HG02973 (cell line): ENCODE results near the gene KHSRP.

Experiments used
- ATAC-seq: cut with Tn5 transposase; IDR thresholded peaks from one replicate; pipeline ENCODE4 v1.9.1; 2021; ENCODE audit warnings: moderate library complexity; ENCODE audit not compliant: unreplicated experiment

The KHSRP gene

DNA sequence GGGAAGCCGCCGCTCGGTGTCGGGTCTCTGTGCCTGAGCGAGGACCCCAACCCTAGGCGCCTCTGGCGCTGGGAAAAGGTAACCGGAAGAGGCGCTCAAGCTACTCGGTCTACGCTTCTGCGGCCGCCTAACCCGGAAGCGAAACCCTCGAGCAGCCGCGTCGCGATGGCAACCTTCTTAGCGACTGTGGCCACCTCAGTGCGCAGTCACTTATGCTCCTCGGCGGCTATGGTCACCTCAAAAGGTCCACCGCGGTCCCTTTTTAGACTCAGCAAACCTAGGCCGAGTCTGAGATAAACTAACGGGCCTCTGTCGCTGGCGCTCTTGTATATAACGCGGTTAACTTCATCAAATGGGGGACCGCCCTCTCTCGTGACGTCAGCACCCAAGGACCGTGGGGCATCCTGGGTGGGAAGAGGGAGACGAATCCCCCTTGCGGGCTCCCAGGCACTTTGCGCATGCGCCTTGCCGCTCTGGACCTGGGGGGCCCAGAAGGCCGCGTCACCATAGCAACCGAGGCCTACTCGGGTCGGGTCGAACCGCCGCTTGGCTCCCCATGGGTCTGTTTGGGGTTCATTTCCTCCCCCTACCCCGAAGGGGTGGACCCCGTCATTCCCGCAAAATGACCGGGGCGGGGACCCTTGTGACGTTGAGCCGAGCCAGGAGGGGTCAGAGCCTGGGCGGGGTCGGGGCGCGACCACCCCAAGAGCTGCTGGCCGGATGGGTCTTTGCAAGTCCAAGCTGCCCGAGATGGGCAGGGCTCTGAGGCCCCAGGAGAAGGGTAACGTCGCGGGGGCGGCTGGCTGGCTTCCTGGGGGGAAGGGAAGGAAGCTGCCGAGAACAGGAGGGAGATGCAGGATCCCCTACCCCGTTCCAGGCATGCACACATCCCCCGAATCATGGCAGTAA, 31.3 kb downstream of the KHSRP start, which contains the start of gene GTF2F1:
Gene GTF2F1 (minus strand): TSS at position 91 of the 909 bp plus-strand sequence. CDS start 169 bp downstream, outside the sequence.
- ATAC-seq, result peak; percentile 75

GRCh38 chr19:6392221-6393073, 32.2 kb downstream of the KHSRP start:
- ATAC-seq, result no peak

GRCh38 chr19:6387372-6387771, 37.2 kb downstream of the KHSRP start:
- ATAC-seq, result no peak

DNA sequence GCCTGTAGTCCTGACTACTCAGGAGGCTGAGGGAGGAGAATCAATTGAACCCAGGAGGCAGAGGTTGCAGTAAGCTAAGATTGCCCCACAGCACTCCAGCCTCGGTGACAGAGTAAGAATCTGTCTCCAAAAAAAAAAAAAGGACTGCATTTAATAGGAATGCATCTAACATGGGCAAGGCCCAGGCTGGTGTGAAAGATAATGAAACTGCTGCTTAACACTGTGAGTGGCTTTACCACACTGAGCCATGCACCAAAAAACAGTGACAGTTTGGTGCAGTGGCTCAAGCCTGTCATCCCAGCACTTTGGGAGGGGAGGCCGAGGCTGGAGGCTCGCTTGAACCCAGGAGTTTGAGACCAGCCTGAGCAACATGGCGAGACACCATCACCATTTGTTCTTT, 40.2 kb downstream of the KHSRP start:
- no peak for ATAC-seq

GRCh38 chr19:6383188-6383587, 41.4 kb downstream of the KHSRP start:
- no peak for ATAC-seq

DNA sequence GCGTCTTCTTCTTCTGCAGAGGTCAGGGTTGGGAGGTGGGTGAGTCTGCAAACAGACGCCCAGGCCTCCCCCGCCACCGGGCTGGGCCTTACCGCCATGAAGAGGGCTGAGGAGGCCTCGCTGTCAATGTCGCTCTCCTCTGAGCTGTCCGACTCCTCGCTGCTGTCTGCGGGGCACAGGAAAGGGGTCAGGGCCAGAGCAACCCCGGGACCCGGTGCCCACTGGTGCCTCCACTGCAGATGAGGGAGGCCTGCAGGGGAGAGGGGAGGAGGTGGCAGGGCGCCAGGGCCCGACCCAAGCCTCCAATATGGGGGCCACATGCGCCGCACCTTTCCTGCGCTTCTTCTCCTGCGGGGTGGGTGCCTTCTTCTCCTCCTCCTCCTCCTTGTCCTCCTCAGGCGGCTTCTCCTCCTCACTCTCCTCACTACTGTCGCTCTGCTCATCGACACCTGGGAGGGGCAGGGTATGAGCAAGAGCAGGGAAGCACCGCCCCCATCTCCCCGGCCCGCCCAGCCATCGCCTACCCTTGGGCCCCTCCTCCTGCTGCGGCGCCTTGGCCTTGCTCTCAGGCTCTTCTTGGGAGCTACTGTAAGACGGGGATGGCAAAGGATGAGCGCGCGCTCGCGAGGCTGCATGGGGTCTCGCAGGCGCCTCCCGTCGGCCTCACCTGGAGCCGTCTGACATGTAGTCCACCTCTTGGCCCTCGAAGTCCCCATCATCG, 43.4 kb downstream of the KHSRP start:
- no peak for ATAC-seq

DNA sequence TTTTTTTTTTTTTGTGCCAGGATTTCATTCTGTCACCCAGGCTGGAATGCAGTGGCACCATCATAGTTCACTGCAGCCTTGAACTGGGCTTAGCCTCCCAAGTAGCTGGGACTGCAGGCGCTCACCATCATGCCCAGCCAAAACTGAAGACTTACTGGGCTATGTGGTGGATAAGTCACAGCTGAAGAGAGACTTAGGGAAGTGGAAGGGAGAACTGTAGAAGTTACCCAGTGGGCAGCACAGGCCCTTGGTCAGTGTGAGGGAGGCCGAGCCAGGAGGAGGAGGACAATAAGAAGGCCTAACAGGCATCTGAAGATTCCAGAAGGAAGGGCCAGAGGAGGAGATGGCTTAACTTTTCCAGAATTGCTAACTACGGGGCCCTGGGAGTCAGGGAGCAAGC, 44.9 kb downstream of the KHSRP start:
- ATAC-seq, result no peak

- ATAC-seq, result no peak
Measured at GRCh38 chr19:6378486-6378885, 46.1 kb downstream of the KHSRP start.

DNA sequence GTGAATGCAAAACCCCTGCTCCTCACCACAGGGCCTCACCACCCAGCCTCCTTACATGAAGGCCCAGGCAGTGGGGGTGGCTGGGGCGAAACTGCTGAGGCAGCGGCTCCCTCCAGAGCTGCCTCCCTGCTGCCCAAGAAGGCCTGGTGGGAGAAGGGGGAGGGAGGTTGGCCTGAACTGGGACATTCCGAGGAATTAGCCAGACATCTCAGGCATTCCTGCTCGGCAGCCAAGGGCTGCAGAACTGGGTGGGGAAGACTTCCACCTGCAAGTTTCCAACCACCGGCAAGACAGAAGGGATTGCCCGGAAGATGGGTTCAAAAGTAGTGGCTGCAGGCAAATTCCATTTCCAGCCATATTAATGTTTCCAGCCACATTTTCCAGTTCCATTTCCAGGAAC, 46.6 kb downstream of the KHSRP start:
- ATAC-seq, result no peak

- ATAC-seq, result no peak
Measured at GRCh38 chr19:6376512-6377190, 48.0 kb downstream of the KHSRP start.

DNA sequence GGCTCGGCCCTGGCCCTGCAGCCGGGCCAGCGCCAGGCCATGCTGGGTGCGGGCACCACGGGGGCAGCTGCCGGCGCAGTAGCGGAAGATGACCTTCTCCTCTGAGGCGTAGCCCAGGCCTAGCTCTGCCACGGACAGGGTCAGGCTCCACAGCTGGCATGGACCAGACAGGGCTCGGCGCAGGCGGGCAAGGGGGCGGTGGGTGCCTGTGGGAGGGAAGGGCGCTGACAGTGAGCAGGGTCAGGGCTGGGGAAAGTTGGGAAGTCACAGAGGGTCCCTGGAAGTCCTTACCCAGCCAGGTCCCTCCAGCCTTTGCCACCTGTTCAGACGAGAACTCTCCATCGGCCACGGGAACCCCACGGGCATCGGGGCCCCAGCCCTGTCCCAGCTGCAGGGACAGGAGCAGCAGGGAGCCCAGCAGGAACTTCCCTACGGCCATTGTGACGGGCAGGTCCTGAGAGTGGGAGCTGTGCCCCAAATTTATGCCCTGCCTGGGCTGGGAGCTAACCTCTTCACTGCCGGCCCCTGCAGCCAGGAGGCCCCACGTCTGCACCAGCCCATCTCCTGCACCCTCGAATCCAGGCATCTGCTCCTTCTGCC, 49.1 kb downstream of the KHSRP start, which contains the start of gene PSPN:
Gene PSPN (minus strand): TSS at position 523 of the 600 bp plus-strand sequence. CDS start 84 bp downstream, at position 439.
- no peak for ATAC-seq

DNA sequence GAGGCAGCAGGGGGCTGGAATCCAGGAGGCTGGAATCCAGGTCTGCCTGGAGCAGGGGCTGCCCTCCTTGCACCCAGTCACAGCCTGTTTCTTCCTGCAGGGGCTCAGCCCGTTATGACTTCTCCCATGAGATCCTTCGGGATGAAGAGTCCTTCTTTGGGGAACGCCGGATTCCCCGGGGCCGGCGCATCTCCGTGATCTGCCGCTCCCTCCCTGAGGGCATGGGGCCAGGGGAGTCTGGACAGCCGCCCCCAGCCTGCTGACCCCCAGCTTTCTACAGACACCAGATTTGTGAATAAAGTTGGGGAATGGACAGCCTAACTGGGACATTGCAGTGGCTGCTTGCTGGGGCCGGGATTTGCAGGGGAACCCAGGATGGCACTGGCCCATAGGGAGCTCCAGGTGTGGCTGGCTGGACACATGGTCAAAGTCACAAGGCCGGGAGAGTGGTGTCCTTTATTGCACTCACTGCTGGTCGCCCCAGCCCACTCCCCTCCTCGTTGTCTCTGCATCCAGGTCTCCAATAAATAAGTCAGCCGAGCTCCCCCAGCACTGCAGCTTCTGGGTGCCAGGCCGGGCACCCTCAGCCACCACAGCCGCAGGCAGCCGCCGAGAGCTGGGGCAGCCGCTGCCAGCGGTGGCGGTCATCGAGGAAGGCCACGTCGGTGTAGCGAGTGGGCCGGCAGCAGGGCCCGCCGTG, 49.8 kb downstream of the KHSRP start:
- no peak for ATAC-seq

GRCh38 chr19:6374161-6374709, 50.4 kb downstream of the KHSRP start:
- no peak for ATAC-seq

- ATAC-seq, result no peak
Measured at GRCh38 chr19:6373813-6374108, 50.9 kb downstream of the KHSRP start.

DNA sequence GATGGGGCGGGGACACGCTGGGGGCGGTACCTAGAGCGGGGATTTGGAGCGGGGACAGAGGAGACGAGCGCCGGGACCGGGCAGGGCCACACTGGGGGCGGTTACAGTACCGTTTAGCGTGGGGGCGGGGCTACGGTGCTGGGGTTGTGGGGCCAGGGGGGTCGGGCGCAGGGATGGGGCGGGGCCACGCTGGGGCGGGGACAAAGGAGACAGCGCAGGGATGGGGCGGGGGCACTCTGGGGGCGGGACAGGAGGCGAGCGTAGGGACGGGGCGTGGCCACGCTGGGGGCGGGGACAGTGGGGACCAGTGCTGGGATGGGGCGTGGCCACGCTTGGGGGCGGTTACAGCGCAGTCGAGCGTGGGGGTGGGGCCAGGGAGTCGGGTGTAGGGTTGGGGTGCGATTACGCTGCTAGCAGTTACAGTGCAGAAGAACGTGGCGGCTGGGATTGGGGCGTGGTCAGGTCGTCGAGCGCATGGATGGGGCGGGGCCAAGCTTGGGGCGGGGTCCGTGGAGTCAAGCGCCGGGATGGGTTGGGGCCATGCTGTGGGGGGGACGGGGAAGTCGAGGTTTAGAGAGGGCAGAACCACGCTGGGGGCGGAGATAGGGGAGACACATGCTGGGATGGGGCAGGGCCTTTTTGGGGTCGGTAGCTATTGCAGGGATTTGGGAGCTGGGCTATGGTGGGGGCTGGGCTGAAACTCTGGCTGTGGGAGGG, 51.4 kb downstream of the KHSRP start:
- ATAC-seq, result peak; percentile 55

- peak; percentile 60 for ATAC-seq
Measured at GRCh38 chr19:6372594-6373095, 52.0 kb downstream of the KHSRP start, which contains the start of gene ALKBH7. Gene ALKBH7 (plus strand): TSS chr19:6372794. CDS start chr19:6372821, 27 bp downstream.

- ATAC-seq, result no peak
Measured at GRCh38 chr19:6364353-6364752, 60.3 kb downstream of the KHSRP start.
